Measurements from ENCODE around the gene FAF1. TPM values are rescaled to one million over a fixed set of nuclear protein-coding genes. Genes with fewer than 3 reads are reported as not detected.

Gene FAF1
- total and polyA plus RNA-seq, 2 of the 8 experiments (the other 6 are each of a cell fraction or from before 2014, with no cell fraction given) = 10.8 to 65.9 TPM

- Histone ChIP-seq H3K27me3 (replicated peaks in 1 of 4; ENCODE audit: control insufficient read depth in 3 of 4, extremely low read depth in 1 of 4, insufficient read depth in 3 of 4, low read length in 3 of 4) (no peaks in the 10 kb centered on the region), H3K9me3 (ENCODE audit: insufficient read depth in 2 of 2, low read depth in 1 of 2, low read length in 1 of 2) (no peaks in the 10 kb centered on the region), H2AFZ (ENCODE audit: low read length) (no peak overlapping the region), H3K79me1 (ENCODE audit: low read depth, low read length) (no peaks in the 10 kb centered on the region), H3K4me3 (ENCODE audit: extremely low read depth in 1 of 4, insufficient read depth in 2 of 4, low read depth in 3 of 4, low read length in 4 of 4) (no peak overlapping the region), H3K4me2 (ENCODE audit: insufficient read depth in 1 of 2, low read depth in 2 of 2, low read length in 2 of 2) (no peak overlapping the region), H3K36me3 (ENCODE audit: control insufficient read depth in 2 of 4, insufficient read depth in 4 of 4, low read length in 3 of 4) (no peaks in the 10 kb centered on the region), H3K79me2 (ENCODE audit: control insufficient read depth in 1 of 2, insufficient read depth in 2 of 2, low read length in 2 of 2) (no peaks in the 10 kb centered on the region), H4K5ac (ENCODE audit: insufficient read length, low read depth, low read length) (no peak overlapping the region), H3K9ac (replicated peaks in 1 of 4; ENCODE audit: extremely low read depth in 1 of 4, low read depth in 3 of 4, low read length in 3 of 4) (no peak overlapping the region), H2BK5ac (ENCODE audit: low read depth, low read length) (no peak overlapping the region; the same call in 1 of the 2 replicates), H3K23ac (ENCODE audit: insufficient read length) (no peak overlapping the region), H2AK5ac (ENCODE audit: low read depth, low read length) (no peak overlapping the region), H3K56ac (replicated peaks; ENCODE audit: insufficient read length, low read depth, low read length) (no peak overlapping the region), H3K23me2 (ENCODE audit: low read depth, low read length) (no peaks in the 10 kb centered on the region), H2BK120ac (replicated peaks; ENCODE audit: low read depth, low read length) (peak overlapping the region; percentile 87), H2BK12ac (ENCODE audit: low read depth, low read length) (no peak overlapping the region), H4K8ac (ENCODE audit: extremely low read depth, insufficient read depth, low read length) (no peak overlapping the region), H3K27ac (ENCODE audit: low read depth, low read length) (no peak overlapping the region), H3K4ac (replicated peaks; ENCODE audit: insufficient read length, low read depth, low read length) (no peak overlapping the region), H3K4me1 (replicated peaks in 1 of 4; ENCODE audit: control insufficient read depth in 3 of 4, insufficient read depth in 4 of 4, low read length in 3 of 4) (peaks cover 0 to 27% (median 4%) of the 10 kb centered on the region in 4 experiments; a peak in 3 of 7 replicates), H3K14ac (ENCODE audit: insufficient read length) (no peak overlapping the region), H4K20me1 (replicated peaks in 1 of 2; ENCODE audit: control insufficient read depth in 1 of 2, insufficient read depth in 2 of 2, low read length in 2 of 2) (no peaks in the 10 kb centered on the region), H4K91ac (replicated peaks; ENCODE audit: insufficient read length, low read length) (no peak overlapping the region), H2BK15ac (ENCODE audit: low read length) (no peak overlapping the region), H3K18ac (ENCODE audit: extremely low read depth, low read length) (no peak overlapping the region), H2BK20ac (ENCODE audit: low read length) (peak overlapping the region; percentile 6; the same call in 1 of the 2 replicates)
- ChIA-PET CTCF (ENCODE audit: partially characterized antibody) (interaction anchor here (0.6 to 1.6 kb wide), 5 partner anchors 11 to 112 kb away, joined by 3 to 4 read pairs (median 3); no protein-coding TSS in a partner anchor), POLR2A (ENCODE audit: partially characterized antibody) (interaction anchor here (1.2 kb wide), 1 partner anchor 16 kb away, joined by 4 read pairs; no protein-coding TSS in a partner anchor)
- no peak for TF ChIP-seq USF2 (IDR thresholded peaks at IDR 0.05; ENCODE audit: low read length)
- TF ChIP-seq SUZ12 (IDR thresholded peaks at IDR 0.05; ENCODE audit: low read length) = no peak
- no peak for TF ChIP-seq SAP30 (IDR thresholded peaks at IDR 0.05; ENCODE audit: insufficient read depth, insufficient replicate concordance, low read length)
- TF ChIP-seq CREB1 (IDR thresholded peaks at IDR 0.05) = no peak
- TF ChIP-seq NANOG (IDR thresholded peaks at IDR 0.05; ENCODE audit: insufficient read depth, low read depth, low read length, poor library complexity, severe bottlenecking) = no peak
- no peak for TF ChIP-seq HDAC2 (IDR thresholded peaks at IDR 0.05; ENCODE audit: borderline replicate concordance in 1 of 2, low read depth in 2 of 2, low read length in 2 of 2)
- DNase-seq (ENCODE audit: low read depth in 1 of 2, low spot score in 2 of 2) (no peak), FAIRE-seq (no peak)
- WGBS, 2 experiments (ENCODE audit: extremely low coverage in 1 of 2, insufficient coverage in 1 of 2, insufficient read length in 1 of 2, insufficient replicate concordance in 2 of 2, low coverage in 1 of 2, low lambda C conversion rate in 2 of 2, missing lambda C conversion rate in 1 of 2) = 92% methylated on average over 3 of the region's 3 CpGs; no CpG with 5 or more reads in 1 of the 2 experiments
Measured at GRCh38 chr1:50697440-50698421, 262.3 kb downstream of the FAF1 start.

Data from H1 (cell line).